Measurements from ENCODE around the gene NAB1. TPM values are rescaled to one million over a fixed set of nuclear protein-coding genes. Genes with fewer than 3 reads are reported as not detected.

NAB1 gene
- total RNA-seq, 1 experiment from 2014 or later, result 36.9 TPM

- Mint-ChIP-seq H3K27ac (peak overlapping the region; percentile 14 to 98 (median 81)), H3K4me3 (0 out of 5 replicates have a peak overlapping the region, but pooled peaks of 1 of the 2 experiments have one; percentile 25), H3K9me3 (no peaks in the 10 kb centered on the region), H3K27me3 (ENCODE audit: low read depth) (no peaks in the 10 kb centered on the region), H3K4me1 (peaks cover 34 to 53% of the 10 kb centered on the region in 2 experiments), H3K36me3 (ENCODE audit: insufficient read depth in 1 of 3, low read depth in 3 of 3) (no peaks in the 10 kb centered on the region)
- no peak overlapping the region for H3K56ac ChIP-seq (ENCODE audit: insufficient read length, low read depth, low read length)
- H2BK20ac ChIP-seq (ENCODE audit: low read depth, low read length, poor library complexity, severe bottlenecking), result no peak overlapping the region
- H3K4me1 ChIP-seq (ENCODE audit: insufficient read depth, low read length), result peaks cover 8% of the 10 kb centered on the region
- no peak overlapping the region for H3K14ac ChIP-seq (ENCODE audit: insufficient read depth, low read length)
- H2BK5ac ChIP-seq (ENCODE audit: insufficient read length, low read length), result no peak overlapping the region
- H4K20me1 ChIP-seq (ENCODE audit: control insufficient read depth, insufficient read depth, insufficient read length), result no peaks in the 10 kb centered on the region
- H3K9ac ChIP-seq (ENCODE audit: extremely low read depth, insufficient read length, low read length), result no peak overlapping the region
- no peak for DNase-seq
- no peak overlapping the region for H3K4me2 ChIP-seq (ENCODE audit: insufficient read depth, insufficient read length, low read length)
- no peak overlapping the region for H2AK5ac ChIP-seq (ENCODE audit: insufficient read length, low read length)
- no peaks in the 10 kb centered on the region for H3K9me3 ChIP-seq (ENCODE audit: control insufficient read depth, low read depth, low read length)
- no peak overlapping the region for H2BK12ac ChIP-seq (ENCODE audit: insufficient read length, low read depth, low read length)
- no peaks in the 10 kb centered on the region for H3K79me1 ChIP-seq (ENCODE audit: insufficient read depth, low read depth, low read length, poor library complexity, severe bottlenecking)
- no peak overlapping the region for H3K18ac ChIP-seq (ENCODE audit: insufficient read length, low read depth, low read length)
- WGBS (ENCODE audit: extremely low coverage, insufficient read length, low lambda C conversion rate), result no CpG with 5 or more reads among the region's 3 CpGs
- no peak overlapping the region for H4K91ac ChIP-seq (ENCODE audit: insufficient read length, low read depth, low read length)
- H3K79me2 ChIP-seq (ENCODE audit: insufficient read depth, low read length), result no peaks in the 10 kb centered on the region
- H3K23me2 ChIP-seq (ENCODE audit: insufficient read length, low read depth, low read length, poor library complexity, severe bottlenecking), result no peaks in the 10 kb centered on the region
- no peak overlapping the region for H3T11ph ChIP-seq (ENCODE audit: low read length)
- no peak overlapping the region for H2AFZ ChIP-seq (ENCODE audit: low read length)
- H4K8ac ChIP-seq (replicated peaks; ENCODE audit: insufficient read length, low read depth, low read length), result no peak overlapping the region
- no peak overlapping the region for H3K4ac ChIP-seq (ENCODE audit: low read depth, low read length)
- no peak overlapping the region for H2BK15ac ChIP-seq (ENCODE audit: low read depth, low read length)
- no peak overlapping the region for H4K5ac ChIP-seq (ENCODE audit: insufficient read length, low read depth, low read length)
- no peak overlapping the region for H3K27ac ChIP-seq (ENCODE audit: insufficient read length, low read depth, low read length)
- no peaks in the 10 kb centered on the region for H3K27me3 ChIP-seq (ENCODE audit: insufficient read depth, low read length)
- no peak overlapping the region for H3K23ac ChIP-seq (ENCODE audit: insufficient read length, low read depth, low read length)
- TF ChIP-seq, protein P1, sequence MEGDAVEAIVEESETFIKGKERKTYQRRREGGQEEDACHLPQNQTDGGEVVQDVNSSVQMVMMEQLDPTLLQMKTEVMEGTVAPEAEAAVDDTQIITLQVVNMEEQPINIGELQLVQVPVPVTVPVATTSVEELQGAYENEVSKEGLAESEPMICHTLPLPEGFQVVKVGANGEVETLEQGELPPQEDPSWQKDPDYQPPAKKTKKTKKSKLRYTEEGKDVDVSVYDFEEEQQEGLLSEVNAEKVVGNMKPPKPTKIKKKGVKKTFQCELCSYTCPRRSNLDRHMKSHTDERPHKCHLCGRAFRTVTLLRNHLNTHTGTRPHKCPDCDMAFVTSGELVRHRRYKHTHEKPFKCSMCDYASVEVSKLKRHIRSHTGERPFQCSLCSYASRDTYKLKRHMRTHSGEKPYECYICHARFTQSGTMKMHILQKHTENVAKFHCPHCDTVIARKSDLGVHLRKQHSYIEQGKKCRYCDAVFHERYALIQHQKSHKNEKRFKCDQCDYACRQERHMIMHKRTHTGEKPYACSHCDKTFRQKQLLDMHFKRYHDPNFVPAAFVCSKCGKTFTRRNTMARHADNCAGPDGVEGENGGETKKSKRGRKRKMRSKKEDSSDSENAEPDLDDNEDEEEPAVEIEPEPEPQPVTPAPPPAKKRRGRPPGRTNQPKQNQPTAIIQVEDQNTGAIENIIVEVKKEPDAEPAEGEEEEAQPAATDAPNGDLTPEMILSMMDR (conservative IDR thresholded peaks at IDR 0.05), result no peak
- H2BK120ac ChIP-seq (ENCODE audit: low read depth, low read length, poor library complexity, severe bottlenecking), result no peak overlapping the region
Observed at GRCh38 chr2:190696792-190697398, 48.0 kb downstream of the NAB1 start.
